Body of pancreas (tissue), 4 donors: Measurements from ENCODE around the gene PLPPR3. TPM values are rescaled to one million over a fixed set of nuclear protein-coding genes. Genes with fewer than 3 reads are reported as not detected.

Source experiments
- ATAC-seq: fragments of 150-250 bp; one replicate; pipeline ENCODE4 v1.9.1; 2016
- DNase-seq, 4 donors: peaks; one replicate each; pipeline ENCODE4 v3.0.0-alpha.2; 2019
- H3K27ac ChIP-seq, 4 donors: fragments of 200-600 bp; sonication (generic); 1 replicate in 3 of 4; 2 replicates in 1 of 4; pipeline versions ENCODE4 v1.5.1 to v1.6.1; 2016 to 2019; ENCODE audit warnings: mild to moderate bottlenecking in 1 of 4, mixed read lengths in 1 of 4, moderate library complexity in 1 of 4
- H3K27me3 ChIP-seq, 2 donors: fragments of 200-600 bp; sonication (generic); one replicate each; pipeline ENCODE4 v1.6.0; 2016; ENCODE audit warnings: mild to moderate bottlenecking in 1 of 2
- H3K36me3 ChIP-seq, 2 donors: fragments of 200-600 bp; sonication (generic); replicated peaks in 1 of 2; 2 replicates each; pipeline ENCODE4 v1.5.1; 2016; ENCODE audit warnings: low read depth in 2 of 2; ENCODE audit not compliant: insufficient read depth in 1 of 2
- H3K4me1 ChIP-seq: fragments of 200-600 bp; sonication (generic); one replicate; pipeline ENCODE4 v1.6.0; 2016
- H3K4me3 ChIP-seq, 2 donors: fragments of 200-600 bp; sonication (generic); 1 replicate in 1 of 2; 2 replicates in 1 of 2; pipeline ENCODE4 v1.5.1; 2016 to 2019
- H3K9me3 ChIP-seq, 3 donors: fragments of 200-600 bp; sonication (generic); 1 replicate in 2 of 3; 2 replicates in 1 of 3; pipeline ENCODE4 v1.5.1; 2016
- POLR2A ChIP-seq, 3 donors: fragments of 450-650 bp; IDR thresholded peaks; one replicate each; pipeline ENCODE4 v1.6.1; 2016; ENCODE audit warnings: antibody characterized with exemption in 3 of 3, mild to moderate bottlenecking in 2 of 3
- WGBS, 2 donors: methylation state at CpG; one replicate each; pipeline ENCODE4 v1.1.5; 2017; 5-methylcytosine and 5-hydroxymethylcytosine counted together
- intact Hi-C: fragments of 100-400 bp; cut with DNase I; formaldehyde crosslinking; loops from one replicate; pipeline ENCODE4 v1.15.1; 2023
- total RNA-seq, 2 donors: library from RNA; depleted of rRNA; stranded (reverse); fragments of >200 nt; gene quantifications; one replicate each; pipeline ENCODE4 v1.1.0, GENCODE V29; 2016
- TF ChIP-seq, protein P1 (sequence below), 7 experiments: fragments of 450-650 bp in 4 of 7; fragments of 200-600 bp in 3 of 7; sonication (generic) in 3 of 7; IDR thresholded peaks; one replicate each; pipeline ENCODE4 v1.5.1; 2016 to 2019; ENCODE audit warnings: antibody characterized with exemption in 7 of 7

Gene PLPPR3
- total RNA-seq, 2 donors from 2014 or later, result not detected

DNA sequence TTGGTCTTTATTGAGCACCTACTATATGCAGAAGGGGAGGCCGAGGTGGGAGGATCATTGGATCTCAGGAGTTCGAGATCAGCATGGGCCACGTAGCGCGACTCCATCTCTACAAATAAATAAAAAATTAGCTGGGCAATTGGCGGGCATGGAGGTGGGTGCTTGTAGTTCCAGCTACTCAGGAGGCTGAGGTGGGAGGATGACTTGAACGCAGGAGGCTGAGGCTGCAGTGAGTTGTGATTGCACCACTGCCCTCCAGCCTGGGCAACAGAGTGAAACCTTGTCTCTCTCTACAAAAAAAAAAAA lies 41.5 kb upstream of the PLPPR3 start:
- Histone ChIP-seq H3K27ac (peak overlapping the region in 1 of 4 donors; percentile 64), H3K4me3 (no peak overlapping the region), H3K27me3 (no peaks in the 10 kb centered on the region), H3K36me3 (peaks cover 0 to 2% of the 10 kb centered on the region in 2 donors), H3K4me1 (peaks cover 27% of the 10 kb centered on the region), H3K9me3 (no peaks in the 10 kb centered on the region)
- TF ChIP-seq, protein P1, sequence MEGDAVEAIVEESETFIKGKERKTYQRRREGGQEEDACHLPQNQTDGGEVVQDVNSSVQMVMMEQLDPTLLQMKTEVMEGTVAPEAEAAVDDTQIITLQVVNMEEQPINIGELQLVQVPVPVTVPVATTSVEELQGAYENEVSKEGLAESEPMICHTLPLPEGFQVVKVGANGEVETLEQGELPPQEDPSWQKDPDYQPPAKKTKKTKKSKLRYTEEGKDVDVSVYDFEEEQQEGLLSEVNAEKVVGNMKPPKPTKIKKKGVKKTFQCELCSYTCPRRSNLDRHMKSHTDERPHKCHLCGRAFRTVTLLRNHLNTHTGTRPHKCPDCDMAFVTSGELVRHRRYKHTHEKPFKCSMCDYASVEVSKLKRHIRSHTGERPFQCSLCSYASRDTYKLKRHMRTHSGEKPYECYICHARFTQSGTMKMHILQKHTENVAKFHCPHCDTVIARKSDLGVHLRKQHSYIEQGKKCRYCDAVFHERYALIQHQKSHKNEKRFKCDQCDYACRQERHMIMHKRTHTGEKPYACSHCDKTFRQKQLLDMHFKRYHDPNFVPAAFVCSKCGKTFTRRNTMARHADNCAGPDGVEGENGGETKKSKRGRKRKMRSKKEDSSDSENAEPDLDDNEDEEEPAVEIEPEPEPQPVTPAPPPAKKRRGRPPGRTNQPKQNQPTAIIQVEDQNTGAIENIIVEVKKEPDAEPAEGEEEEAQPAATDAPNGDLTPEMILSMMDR (IDR thresholded peaks at IDR 0.05), result no peak
- no peak for TF ChIP-seq POLR2A (IDR thresholded peaks at IDR 0.05)
- DNase-seq, result no peak
- intact Hi-C loops, result loop anchor here (5.0 kb wide), 1 partner anchor 54 kb away; the partner anchor contains the start of gene KISS1R
- 72 to 86% methylated on average over 7 of the region's 7 CpGs for WGBS, 2 donors
- no peak for ATAC-seq

DNA sequence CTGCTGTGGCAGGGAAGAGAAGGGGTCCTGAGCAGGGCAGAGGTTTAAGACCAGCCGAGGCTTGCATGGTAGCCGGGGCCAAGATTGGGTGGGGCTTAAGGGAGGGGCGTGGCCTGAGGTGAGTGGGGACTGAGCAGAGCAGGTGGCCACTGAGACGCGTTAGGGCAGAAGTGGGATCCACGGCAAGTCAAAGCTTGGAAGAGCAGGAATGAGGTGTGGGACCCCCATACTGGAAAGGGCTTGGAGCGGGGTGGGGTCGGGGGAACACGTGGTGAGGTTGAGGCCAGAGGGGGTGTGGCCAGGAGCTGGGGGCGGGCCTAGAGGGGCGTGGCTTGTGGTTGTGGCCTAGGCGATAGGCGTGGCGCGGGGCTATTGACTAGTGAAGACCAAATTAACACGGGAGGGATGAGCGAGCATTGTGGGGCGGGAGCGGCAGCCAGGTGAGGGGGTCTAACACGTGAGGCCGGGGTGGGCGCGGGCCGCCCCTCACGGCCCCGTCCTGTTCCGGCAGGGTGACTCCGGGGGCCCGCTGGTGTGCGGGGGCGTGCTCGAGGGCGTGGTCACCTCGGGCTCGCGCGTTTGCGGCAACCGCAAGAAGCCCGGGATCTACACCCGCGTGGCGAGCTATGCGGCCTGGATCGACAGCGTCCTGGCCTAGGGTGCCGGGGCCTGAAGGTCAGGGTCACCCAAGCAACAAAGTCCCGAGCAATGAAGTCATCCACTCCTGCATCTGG lies 41.0 kb upstream of the PLPPR3 start:
- DNase-seq (peak; percentile 62 to 73 (median 68)), ATAC-seq (peak; percentile 31)
- no peak for TF ChIP-seq POLR2A (IDR thresholded peaks at IDR 0.05)
- TF ChIP-seq, protein P1 (IDR thresholded peaks at IDR 0.05), result no peak
- Histone ChIP-seq H3K27ac (no peak overlapping the region), H3K27me3 (no peaks in the 10 kb centered on the region), H3K36me3 (no peaks in the 10 kb centered on the region), H3K4me3 (no peak overlapping the region), H3K4me1 (peaks cover 27% of the 10 kb centered on the region), H3K9me3 (no peaks in the 10 kb centered on the region)
- intact Hi-C loops, result loop anchor here (5.0 kb wide), 1 partner anchor 55 kb away; the partner anchor contains the start of gene KISS1R
- 11 to 21% methylated on average over 46 to 48 of the region's 48 CpGs for WGBS, 2 donors

DNA sequence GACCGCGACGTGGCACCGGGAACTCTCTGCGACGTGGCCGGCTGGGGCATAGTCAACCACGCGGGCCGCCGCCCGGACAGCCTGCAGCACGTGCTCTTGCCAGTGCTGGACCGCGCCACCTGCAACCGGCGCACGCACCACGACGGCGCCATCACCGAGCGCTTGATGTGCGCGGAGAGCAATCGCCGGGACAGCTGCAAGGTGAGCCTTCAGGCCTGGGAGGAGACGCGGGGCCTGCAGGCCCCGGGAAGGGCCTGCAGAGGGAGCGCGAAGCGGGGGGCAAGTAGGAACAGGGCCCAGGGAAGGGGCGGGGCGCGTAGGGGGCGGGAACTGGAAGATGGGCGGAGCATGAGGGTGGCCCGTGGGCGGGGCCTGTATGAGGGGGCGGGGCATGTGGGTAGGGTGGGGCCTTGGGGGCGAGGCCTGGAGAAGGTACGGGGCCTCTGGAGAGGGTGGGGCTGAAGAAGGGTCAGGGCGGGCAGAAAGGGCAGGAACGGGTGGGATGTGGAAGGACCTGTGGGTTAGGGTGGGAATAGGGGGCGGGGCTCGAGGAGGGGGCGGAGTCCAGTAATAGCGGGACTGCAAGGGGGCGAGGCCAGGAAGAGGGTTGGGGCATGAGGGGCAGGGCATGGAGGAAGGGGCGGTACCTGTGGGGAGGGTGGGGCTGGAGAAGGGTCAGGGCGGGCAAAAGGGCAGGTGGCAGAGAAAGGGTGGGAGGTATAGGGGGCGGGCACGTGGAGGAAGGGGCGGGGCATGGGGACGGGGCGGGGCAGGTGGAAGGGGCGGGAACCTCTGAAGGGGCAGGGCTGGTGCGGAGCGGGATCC lies 40.2 kb upstream of the PLPPR3 start:
- Histone ChIP-seq H3K36me3 (no peaks in the 10 kb centered on the region), H3K27ac (no peak overlapping the region), H3K4me1 (peaks cover 27% of the 10 kb centered on the region), H3K27me3 (no peaks in the 10 kb centered on the region), H3K9me3 (no peaks in the 10 kb centered on the region), H3K4me3 (no peak overlapping the region)
- no peak for TF ChIP-seq POLR2A (IDR thresholded peaks at IDR 0.05)
- TF ChIP-seq, protein P1 (IDR thresholded peaks at IDR 0.05), result no peak
- intact Hi-C loops, result loop anchor here (5.0 kb wide), 1 partner anchor 55 kb away; the partner anchor contains the start of gene KISS1R
- WGBS, 2 donors, result 5 to 21% methylated on average over 25 to 51 of the region's 60 CpGs
- DNase-seq, result peak in 3 of 4 donors; percentile 51 to 55 (median 51)
- ATAC-seq, result peak; percentile 25

DNA sequence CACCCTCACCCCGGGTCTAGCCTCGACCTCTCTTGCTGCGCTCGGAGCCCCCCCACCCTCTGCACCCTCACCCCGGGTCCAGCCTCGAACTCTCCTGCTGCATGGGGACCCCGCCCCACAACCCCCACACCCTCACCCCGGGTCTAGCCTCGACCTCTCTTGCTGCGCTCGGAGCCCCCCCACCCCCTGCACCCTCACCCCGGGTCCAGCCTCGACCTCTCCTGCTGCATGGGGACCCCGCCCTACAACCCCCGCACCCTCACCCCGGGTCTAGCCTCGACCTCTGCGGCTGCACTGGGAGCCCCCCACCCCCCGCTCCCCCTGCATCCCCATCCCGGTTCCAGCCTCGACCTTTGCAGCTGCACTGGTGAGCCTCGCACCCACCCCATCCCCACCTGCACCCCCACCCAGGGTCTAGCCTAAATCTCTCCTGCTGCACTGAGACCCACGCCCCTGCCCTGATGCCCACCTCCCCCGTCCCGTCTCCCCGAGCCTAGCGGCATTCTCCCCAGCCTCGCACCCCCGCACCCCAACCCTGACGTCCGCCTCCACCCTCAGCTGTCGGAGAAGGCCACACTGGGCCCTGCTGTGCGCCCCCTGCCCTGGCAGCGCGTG lies 39.5 kb upstream of the PLPPR3 start:
- Histone ChIP-seq H3K4me3 (no peak overlapping the region), H3K27ac (no peak overlapping the region)

More for the DNA sequence above, 39.5 kb upstream of the PLPPR3 start:
- ATAC-seq (no peak), DNase-seq (no peak)
- H3K9me3 ChIP-seq, result no peaks in the 10 kb centered on the region
- 39 to 90% methylated on average over 2 to 17 of the region's 35 CpGs for WGBS, 2 donors
- peaks cover 27% of the 10 kb centered on the region for H3K4me1 ChIP-seq
- TF ChIP-seq, protein P1 (IDR thresholded peaks at IDR 0.05), result no peak
- no peak for TF ChIP-seq POLR2A (IDR thresholded peaks at IDR 0.05)
- intact Hi-C loops, result loop anchor here (5.0 kb wide), 1 partner anchor 56 kb away; the partner anchor contains the start of gene KISS1R
- no peaks in the 10 kb centered on the region for H3K27me3 ChIP-seq
- H3K36me3 ChIP-seq, result no peaks in the 10 kb centered on the region
